DND-41 (cell line): ENCODE results near the gene NPEPL1.

Source experiments
- ATAC-seq: fragments of 200-7000 bp; cut with Tn5 transposase; 3 replicates; pipeline ENCODE4 v1.9.1; 2021; ENCODE audit warnings: low read depth; ENCODE audit not compliant: insufficient read depth
- DNase-seq: peaks from one replicate; pipeline ENCODE4 v3.0.0-alpha.2; 2020
- H2AFZ ChIP-seq: 2 replicates; pipeline ENCODE4 v1.6.0; 2012; ENCODE audit warnings: low read depth, low read length
- H3K27ac ChIP-seq: 2 replicates; pipeline ENCODE4 v1.5.1; 2012; ENCODE audit warnings: low read length, inconsistent platforms
- H3K27me3 ChIP-seq: fragments of 200-600 bp; sonication (generic); 2 replicates; pipeline ENCODE4 v1.6.0; 2012; ENCODE audit warnings: low read length, mild to moderate bottlenecking, inconsistent platforms; ENCODE audit not compliant: insufficient read depth, poor library complexity
- H3K36me3 ChIP-seq: 2 replicates; pipeline ENCODE4 v1.5.1; 2012; ENCODE audit warnings: low read length, inconsistent platforms; ENCODE audit not compliant: insufficient read depth
- H3K4me1 ChIP-seq: 2 replicates; pipeline ENCODE4 v1.5.1; 2012; ENCODE audit warnings: mild to moderate bottlenecking, low read length; ENCODE audit not compliant: insufficient read depth
- H3K4me2 ChIP-seq: 2 replicates; pipeline ENCODE4 v1.6.0; 2012; ENCODE audit warnings: mild to moderate bottlenecking, moderate library complexity, low read length, inconsistent platforms; ENCODE audit not compliant: insufficient read depth
- H3K4me3 ChIP-seq, 2 experiments: fragments of 200-600 bp in 1 of 2; shearing (Covaris generic) in 1 of 2; 2 replicates each; pipeline ENCODE4 v1.5.1; 2012 to 2016; ENCODE audit warnings: inconsistent platforms in 2 of 2, low read length in 2 of 2, mild to moderate bottlenecking in 2 of 2, low read depth in 1 of 2, moderate library complexity in 1 of 2
- H3K79me2 ChIP-seq: 2 replicates; pipeline ENCODE4 v1.6.0; 2012; ENCODE audit warnings: low read length, inconsistent platforms; ENCODE audit not compliant: insufficient read depth
- H3K9ac ChIP-seq: 2 replicates; pipeline ENCODE4 v1.6.0; 2012; ENCODE audit warnings: low read depth, mild to moderate bottlenecking, inconsistent platforms, low read length, moderate library complexity
- H3K9me3 ChIP-seq: 2 replicates; pipeline ENCODE4 v1.5.1; 2012; ENCODE audit warnings: low read length, moderate library complexity, mild to moderate bottlenecking, inconsistent platforms; ENCODE audit not compliant: insufficient read depth, severe bottlenecking
- H4K20me1 ChIP-seq: 2 replicates; pipeline ENCODE4 v1.6.0; 2012; ENCODE audit warnings: low read length; ENCODE audit not compliant: insufficient read depth
- CTCF ChIP-seq: IDR thresholded peaks from 2 replicates; pipeline ENCODE4 v1.5.1; 2012; ENCODE audit warnings: borderline replicate concordance, low read length, moderate library complexity, mild to moderate bottlenecking; ENCODE audit not compliant: poor library complexity, severe bottlenecking; ENCODE audit errors: extremely low read depth
- EZH2 ChIP-seq: IDR thresholded peaks from 3 replicates; pipeline ENCODE4 v1.6.1; 2012; ENCODE audit warnings: borderline replicate concordance, low read depth, mild to moderate bottlenecking, moderate library complexity, low read length, inconsistent platforms; ENCODE audit not compliant: severe bottlenecking

NPEPL1 gene

GRCh38 chr20:58697867-58698703, 5.5 kb downstream of the NPEPL1 start:
- no peaks in the 10 kb centered on the region for H3K27me3 ChIP-seq
- peaks cover 2% of the 10 kb centered on the region; the same call in 1 of the 2 replicates for H4K20me1 ChIP-seq
- no peak overlapping the region for H3K27ac ChIP-seq
- H3K9ac ChIP-seq, result no peak overlapping the region
- TF ChIP-seq EZH2, result no peak
- no peak for TF ChIP-seq CTCF
- H3K79me2 ChIP-seq, result peaks cover 20% of the 10 kb centered on the region
- no peak for ATAC-seq
- peaks cover 20% of the 10 kb centered on the region for H3K4me1 ChIP-seq
- H3K4me2 ChIP-seq, result no peak overlapping the region
- no peak overlapping the region for H3K4me3 ChIP-seq
- H3K9me3 ChIP-seq, result no peaks in the 10 kb centered on the region
- H3K36me3 ChIP-seq, result peaks cover 81% of the 10 kb centered on the region
- DNase-seq, result no peak
- H2AFZ ChIP-seq, result no peak overlapping the region

- DNase-seq (no peak), ATAC-seq (no peak)
- H4K20me1 ChIP-seq, result peaks cover 2% of the 10 kb centered on the region; the same call in 1 of the 2 replicates
- H3K4me2 ChIP-seq, result no peak overlapping the region
- H3K27me3 ChIP-seq, result no peaks in the 10 kb centered on the region
- TF ChIP-seq EZH2 (no peak), CTCF (no peak)
- H3K9me3 ChIP-seq, result no peaks in the 10 kb centered on the region
- H2AFZ ChIP-seq, result no peak overlapping the region
- H3K79me2 ChIP-seq, result peaks cover 11% of the 10 kb centered on the region
- H3K9ac ChIP-seq, result no peak overlapping the region
- peaks cover 90% of the 10 kb centered on the region for H3K36me3 ChIP-seq
- no peak overlapping the region for H3K27ac ChIP-seq
- peaks cover 11% of the 10 kb centered on the region for H3K4me1 ChIP-seq
- H3K4me3 ChIP-seq, result no peak overlapping the region
These were observed 6.4 kb downstream of the NPEPL1 start for GRCh38 chr20:58698741-58699622.

GRCh38 chr20:58699623-58700107, 7.1 kb downstream of the NPEPL1 start:
- DNase-seq, result no peak
- TF ChIP-seq EZH2 (no peak), CTCF (no peak)
- H3K9me3 ChIP-seq, result no peaks in the 10 kb centered on the region
- no peak overlapping the region for H3K4me3 ChIP-seq
- H3K27me3 ChIP-seq, result no peaks in the 10 kb centered on the region
- H3K79me2 ChIP-seq, result peaks cover 4% of the 10 kb centered on the region; the same call in 1 of the 2 replicates
- H2AFZ ChIP-seq, result no peak overlapping the region
- H3K4me1 ChIP-seq, result peaks cover 4% of the 10 kb centered on the region
- H3K27ac ChIP-seq, result no peak overlapping the region
- H4K20me1 ChIP-seq, result peaks cover 2% of the 10 kb centered on the region; the same call in 1 of the 2 replicates
- H3K9ac ChIP-seq, result no peak overlapping the region
- peaks cover 93% of the 10 kb centered on the region for H3K36me3 ChIP-seq
- H3K4me2 ChIP-seq, result no peak overlapping the region
- ATAC-seq, result no peak
